Sigmoid colon (tissue), 4 donors: ENCODE data around the gene APEX1.
"Not testable (repeated sequence)": the region's sequence is repeated elsewhere in the genome, so short reads cannot be mapped to it uniquely, and the experiment has no call there.

Source experiments
- EP300 ChIP-seq, 4 donors: sonication (generic); formaldehyde crosslinking; IDR thresholded peaks; one replicate each; pipeline ENCODE4 v1.6.1; 2017; ENCODE audit warnings: antibody characterized with exemption in 4 of 4
- POLR2A ChIP-seq, 2 donors: fragments of 450-650 bp; IDR thresholded peaks; one replicate each; pipeline ENCODE4 v1.6.1; 2016; ENCODE audit warnings: antibody characterized with exemption in 2 of 2, mild to moderate bottlenecking in 2 of 2, moderate library complexity in 2 of 2
- TF ChIP-seq, protein P1 (sequence below), 4 experiments: fragments of 450-650 bp in 3 of 4; fragments of 200-600 bp in 1 of 4; IDR thresholded peaks; one replicate each; pipeline ENCODE4 v1.5.1; 2016 to 2019; ENCODE audit warnings: antibody characterized with exemption in 4 of 4, mild to moderate bottlenecking in 3 of 4, moderate library complexity in 2 of 4

GRCh38 chr14:20506276-20506675, 51.2 kb downstream of the APEX1 start:
- TF ChIP-seq POLR2A, EP300 (IDR thresholded peaks at IDR 0.05): not testable (repeated sequence)
- TF ChIP-seq, protein P1, sequence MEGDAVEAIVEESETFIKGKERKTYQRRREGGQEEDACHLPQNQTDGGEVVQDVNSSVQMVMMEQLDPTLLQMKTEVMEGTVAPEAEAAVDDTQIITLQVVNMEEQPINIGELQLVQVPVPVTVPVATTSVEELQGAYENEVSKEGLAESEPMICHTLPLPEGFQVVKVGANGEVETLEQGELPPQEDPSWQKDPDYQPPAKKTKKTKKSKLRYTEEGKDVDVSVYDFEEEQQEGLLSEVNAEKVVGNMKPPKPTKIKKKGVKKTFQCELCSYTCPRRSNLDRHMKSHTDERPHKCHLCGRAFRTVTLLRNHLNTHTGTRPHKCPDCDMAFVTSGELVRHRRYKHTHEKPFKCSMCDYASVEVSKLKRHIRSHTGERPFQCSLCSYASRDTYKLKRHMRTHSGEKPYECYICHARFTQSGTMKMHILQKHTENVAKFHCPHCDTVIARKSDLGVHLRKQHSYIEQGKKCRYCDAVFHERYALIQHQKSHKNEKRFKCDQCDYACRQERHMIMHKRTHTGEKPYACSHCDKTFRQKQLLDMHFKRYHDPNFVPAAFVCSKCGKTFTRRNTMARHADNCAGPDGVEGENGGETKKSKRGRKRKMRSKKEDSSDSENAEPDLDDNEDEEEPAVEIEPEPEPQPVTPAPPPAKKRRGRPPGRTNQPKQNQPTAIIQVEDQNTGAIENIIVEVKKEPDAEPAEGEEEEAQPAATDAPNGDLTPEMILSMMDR (IDR thresholded peaks at IDR 0.05), result not testable (repeated sequence)
